GM18517 (cell line): ENCODE results near the gene ZNF280A.
"Not testable (repeated sequence)": the region's sequence is repeated elsewhere in the genome, so short reads cannot be mapped to it uniquely, and the experiment has no call there.

ENCODE experiments used
- ATAC-seq: cut with Tn5 transposase; IDR thresholded peaks from one replicate; pipeline ENCODE4 v1.9.1; 2021; ENCODE audit warnings: mild to moderate bottlenecking, moderate library complexity; ENCODE audit not compliant: unreplicated experiment

Gene ZNF280A

GRCh38 chr22:22515890-22516289, 4.2 kb downstream of the ZNF280A start:
- ATAC-seq = no peak

- not testable (repeated sequence) for ATAC-seq
Measured at GRCh38 chr22:22514431-22514830, 5.6 kb downstream of the ZNF280A start.

- no peak for ATAC-seq
Measured at GRCh38 chr22:22513619-22514018, 6.5 kb downstream of the ZNF280A start.

GRCh38 chr22:22512951-22513350, 7.1 kb downstream of the ZNF280A start:
- no peak for ATAC-seq

- ATAC-seq = not testable (repeated sequence)
Measured at GRCh38 chr22:22510833-22511232, 9.2 kb downstream of the ZNF280A start.

GRCh38 chr22:22509912-22510311, 10.2 kb downstream of the ZNF280A start:
- ATAC-seq = not testable (repeated sequence)

GRCh38 chr22:22508274-22509176, 11.5 kb downstream of the ZNF280A start, which contains the start of gene ZNF280B:
TSS of gene ZNF280B (minus strand) at chr22:22508742. CDS start at chr22:22489398, 19,344 bp downstream.
- peak; percentile 55 for ATAC-seq

- no peak for ATAC-seq
Measured at GRCh38 chr22:22507743-22508273, 12.3 kb downstream of the ZNF280A start.

- no peak for ATAC-seq
Measured at GRCh38 chr22:22506736-22507135, 13.3 kb downstream of the ZNF280A start.

GRCh38 chr22:22498267-22498666, 21.8 kb downstream of the ZNF280A start:
- ATAC-seq = no peak

- not testable (repeated sequence) for ATAC-seq
Measured at GRCh38 chr22:22491589-22491988, 28.5 kb downstream of the ZNF280A start.

GRCh38 chr22:22488736-22489135, 31.3 kb downstream of the ZNF280A start:
- ATAC-seq = no peak

- no peak for ATAC-seq
Measured at GRCh38 chr22:22487869-22488597, 32.0 kb downstream of the ZNF280A start.

GRCh38 chr22:22487059-22487458, 33.0 kb downstream of the ZNF280A start:
- no peak for ATAC-seq

GRCh38 chr22:22486132-22486899, 33.8 kb downstream of the ZNF280A start:
- ATAC-seq = no peak

GRCh38 chr22:22485524-22485923, 34.5 kb downstream of the ZNF280A start:
- no peak for ATAC-seq

GRCh38 chr22:22484023-22484422, 36.0 kb downstream of the ZNF280A start:
- no peak for ATAC-seq

- ATAC-seq = no peak
Measured at GRCh38 chr22:22480940-22481339, 39.1 kb downstream of the ZNF280A start.

GRCh38 chr22:22479999-22480532, 40.0 kb downstream of the ZNF280A start:
- ATAC-seq = no peak

GRCh38 chr22:22479116-22479515, 41.0 kb downstream of the ZNF280A start:
- no peak for ATAC-seq
